Heart right ventricle (tissue), 16 donors: ENCODE results near the gene SLC22A3. TPM values are rescaled to one million over a fixed set of nuclear protein-coding genes. Genes with fewer than 3 reads are reported as not detected.
A peak's percentile ranks its signal among the peaks of the same experiment; 100 is the strongest.

Experiments
- ATAC-seq, 8 donors: fragments of 200-7000 bp; cut with Tn5 transposase; one replicate each; pipeline ENCODE4 v1.9.1; 2020; ENCODE audit warnings: mild to moderate bottlenecking in 8 of 8, moderate library complexity in 8 of 8, moderate number of reproducible peaks in 1 of 8
- DNase-seq, 2 donors: peaks; one replicate each; pipeline ENCODE4 v3.0.0-alpha.2; 2020
- H3K27ac ChIP-seq, 10 donors: fragments of 200-600 bp; sonication (generic) in 2 of 10; one replicate each; pipeline versions ENCODE4 v1.5.0 to v1.8.0; 2020 to 2022; ENCODE audit warnings: mild to moderate bottlenecking in 3 of 10
- H3K27me3 ChIP-seq, 7 donors: fragments of 200-600 bp; one replicate each; pipeline ENCODE4 v1.8.0; 2021 to 2022; ENCODE audit warnings: mild to moderate bottlenecking in 2 of 7
- H3K36me3 ChIP-seq, 9 donors: fragments of 200-600 bp; sonication (generic) in 1 of 9; one replicate each; pipeline versions ENCODE4 v1.5.0 to v1.8.0; 2020 to 2022; ENCODE audit warnings: mild to moderate bottlenecking in 2 of 9
- H3K4me1 ChIP-seq, 9 donors: fragments of 200-600 bp; sonication (generic) in 1 of 9; one replicate each; pipeline versions ENCODE4 v1.5.0 to v1.8.0; 2020 to 2022; ENCODE audit warnings: mild to moderate bottlenecking in 4 of 9
- H3K4me3 ChIP-seq, 10 donors: fragments of 200-600 bp; sonication (generic) in 2 of 10; one replicate each; pipeline versions ENCODE4 v1.5.0 to v1.8.0; 2020 to 2022; ENCODE audit warnings: mild to moderate bottlenecking in 7 of 10, moderate library complexity in 2 of 10
- H3K9me3 ChIP-seq, 11 donors: fragments of 200-600 bp in 10 of 11; sonication (generic) in 2 of 11; one replicate each; pipeline versions ENCODE4 v1.5.0 to v1.8.0; 2013 to 2022; ENCODE audit warnings: mild to moderate bottlenecking in 2 of 11, control low read depth in 1 of 11, moderate library complexity in 1 of 11
- WGBS, 2 donors: extraction: QIAGEN DNeasy Blood & Tissue Kit; methylation state at CpG; one replicate each; pipeline ENCODE4 v1.1.7; 2013; ENCODE audit warnings: inconsistent platforms in 1 of 2; 5-methylcytosine and 5-hydroxymethylcytosine counted together
- intact Hi-C, 10 donors: fragments of 100-400 bp; cut with DNase I; formaldehyde crosslinking; loops; one replicate each; pipeline versions ENCODE4 v1.11.1 to v1.14.2; 2022
- polyA plus RNA-seq, 2 donors: library from polyadenylated mRNA; stranded (reverse); fragments of 200-250 nt; gene quantifications; one replicate each; pipeline ENCODE4 v1.2.3, GENCODE V29; 2013
- total RNA-seq, 10 donors: library from RNA; stranded (reverse); fragmentation: NEBNext Ultra II Directional in 3 of 10; extraction: Animal tissue kit (Norgen Biotek cat#: 25700) in 3 of 10; gene quantifications; one replicate each; pipeline versions ENCODE4 v1.2.1 to v1.2.4, GENCODE V29; 2021 to 2023
- TF ChIP-seq, protein P1 (sequence below), 9 donors: fragments of 200-600 bp; sonication (generic) in 2 of 9; IDR thresholded peaks; one replicate each; pipeline versions ENCODE4 v1.5.0 to v1.8.0; 2021 to 2022; ENCODE audit warnings: antibody characterized with exemption in 9 of 9, mild to moderate bottlenecking in 5 of 9, moderate library complexity in 1 of 9
- donor health status: Arrhythmogenic right ventricular cardiomyopathy.
- donor health status: ischemic (EF 13 %, LVEDD 7.1; RV severe dilation, severe dysfunction).
- donor health status: healthy with polysubstance abuse.
- donor health status: DM: no; HTN: yes; CAD: no.
- donor health status: DM: no; HTN: no; CAD: no.
- donor health status: ischemic (EF 25% LVEDD 6.9; RV normal size, moderate dysfunction).
- donor health status: ischemic (EF 25% LVEDD 5.7; RV mildly dilated, moderate dysfunction).
- donor health status: healthy.
- donor health status: DM: yes; HTN: yes; CAD: no.
- donor health status: Ischemic cardiomyopathy.
- donor health status: ischemic (EF 35%, LVEDD 5.7; RV mildly dilated, moderate dysfunction).
- donor health status: nonischemic (EF 11% LVEDD 7.7; RV severe dilation, severe dysfunction).
- donor health status: DM: yes; HTN: yes; CAD: no.
- donor health status: PGD.
- donor health status: ischemic (EF 29% LVEDD 5.4; RV normal size, mild dysfunction).
- donor health status: nonischemic (EF 23%, LVEDD 6.1; RV moderate dilation, normal function).

SLC22A3 gene
- total and polyA plus RNA-seq, 12 donors = 0.26 to 2.0 (median 0.71) TPM

DNA sequence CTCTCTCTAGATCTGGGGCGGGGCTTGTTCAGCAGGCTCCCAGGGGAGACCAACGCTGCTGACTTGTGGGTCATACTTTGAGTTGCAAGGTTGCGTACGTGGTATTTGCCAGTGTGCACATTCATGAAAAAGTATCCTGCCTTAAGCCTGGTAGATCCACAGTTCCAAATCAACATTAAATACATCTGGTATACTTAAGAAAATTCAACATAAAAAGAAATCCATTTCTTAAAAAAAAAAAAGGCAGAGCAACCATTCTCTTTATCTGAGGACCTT, 81.4 kb downstream of the SLC22A3 start:
- intact Hi-C loops = no loop called here
- Histone ChIP-seq H3K27ac (peak overlapping the region in 2 of 10 donors; percentile 4 to 9), H3K36me3 (no peaks in the 10 kb centered on the region), H3K4me3 (no peak overlapping the region), H3K9me3 (no peaks in the 10 kb centered on the region), H3K27me3 (peaks cover 0 to 6% (median 0%) of the 10 kb centered on the region in 7 donors), H3K4me1 (peaks cover 0 to 48% (median 33%) of the 10 kb centered on the region in 9 donors)
- TF ChIP-seq, protein P1, sequence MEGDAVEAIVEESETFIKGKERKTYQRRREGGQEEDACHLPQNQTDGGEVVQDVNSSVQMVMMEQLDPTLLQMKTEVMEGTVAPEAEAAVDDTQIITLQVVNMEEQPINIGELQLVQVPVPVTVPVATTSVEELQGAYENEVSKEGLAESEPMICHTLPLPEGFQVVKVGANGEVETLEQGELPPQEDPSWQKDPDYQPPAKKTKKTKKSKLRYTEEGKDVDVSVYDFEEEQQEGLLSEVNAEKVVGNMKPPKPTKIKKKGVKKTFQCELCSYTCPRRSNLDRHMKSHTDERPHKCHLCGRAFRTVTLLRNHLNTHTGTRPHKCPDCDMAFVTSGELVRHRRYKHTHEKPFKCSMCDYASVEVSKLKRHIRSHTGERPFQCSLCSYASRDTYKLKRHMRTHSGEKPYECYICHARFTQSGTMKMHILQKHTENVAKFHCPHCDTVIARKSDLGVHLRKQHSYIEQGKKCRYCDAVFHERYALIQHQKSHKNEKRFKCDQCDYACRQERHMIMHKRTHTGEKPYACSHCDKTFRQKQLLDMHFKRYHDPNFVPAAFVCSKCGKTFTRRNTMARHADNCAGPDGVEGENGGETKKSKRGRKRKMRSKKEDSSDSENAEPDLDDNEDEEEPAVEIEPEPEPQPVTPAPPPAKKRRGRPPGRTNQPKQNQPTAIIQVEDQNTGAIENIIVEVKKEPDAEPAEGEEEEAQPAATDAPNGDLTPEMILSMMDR (IDR thresholded peaks at IDR 0.05) = no peak
- no peak for ATAC-seq
- 48 to 60% methylated on average over 4 of the region's 4 CpGs for WGBS, 2 donors
- DNase-seq = no peak

DNA sequence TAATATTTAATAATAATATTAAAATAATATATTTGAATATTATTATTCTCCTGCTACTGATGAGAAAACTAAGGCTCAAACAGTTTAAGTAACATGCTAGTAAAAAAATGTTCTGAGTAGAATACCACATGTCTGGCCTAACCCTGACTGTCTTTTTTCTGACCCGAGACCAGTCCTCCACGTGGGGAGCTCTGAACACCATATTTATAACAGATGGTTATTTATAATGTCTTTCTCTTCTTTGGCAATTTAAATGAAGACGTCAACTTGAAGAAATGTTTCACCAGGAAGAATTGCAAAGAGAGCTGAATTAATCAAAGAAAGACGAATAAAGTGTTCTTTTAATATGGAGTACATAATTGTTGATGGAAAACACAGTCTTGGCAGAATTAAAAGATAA, 82.0 kb downstream of the SLC22A3 start:
- intact Hi-C loops = loop anchor here in 1 of 10 donors (10.0 kb wide), 1 partner anchor 205 kb away; no protein-coding TSS in a partner anchor
- Histone ChIP-seq H3K9me3 (no peaks in the 10 kb centered on the region), H3K4me1 (peaks cover 0 to 48% (median 33%) of the 10 kb centered on the region in 9 donors), H3K27me3 (peaks cover 0 to 6% (median 0%) of the 10 kb centered on the region in 7 donors), H3K27ac (peak overlapping the region in 8 of 10 donors; percentile 37 to 74 (median 54)), H3K4me3 (no peak overlapping the region), H3K36me3 (no peaks in the 10 kb centered on the region)
- ATAC-seq (peak in 7 of 8 donors; percentile 30 to 75 (median 58)), DNase-seq (no peak)
- 49 to 73% methylated on average over 4 of the region's 4 CpGs for WGBS, 2 donors
- TF ChIP-seq, protein P1 (IDR thresholded peaks at IDR 0.05) = no peak

DNA sequence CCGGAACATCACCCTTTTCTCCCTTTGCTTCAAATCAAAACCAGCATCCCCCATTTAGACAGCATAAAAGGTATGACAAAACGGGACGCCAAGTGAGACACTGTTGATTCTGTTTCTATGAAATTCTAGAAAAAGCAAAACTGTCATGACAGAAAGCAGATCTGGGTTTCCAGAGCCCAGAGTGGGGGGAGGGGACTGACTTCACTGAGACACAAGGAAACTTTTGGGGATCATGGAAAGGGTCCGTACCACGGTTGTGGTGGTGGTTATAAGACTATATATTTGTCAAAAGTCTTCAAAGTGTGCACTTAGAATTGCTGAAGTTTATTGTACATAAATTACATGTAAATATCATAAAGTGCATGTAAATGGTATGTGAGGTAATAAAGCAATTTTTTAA, 82.6 kb downstream of the SLC22A3 start:
- WGBS, 2 donors = 51 to 73% methylated on average over 5 of the region's 5 CpGs
- DNase-seq (peak in 1 of 2 donors; percentile 37), ATAC-seq (peak in 2 of 8 donors; percentile 28 to 34)
- Histone ChIP-seq H3K9me3 (no peaks in the 10 kb centered on the region), H3K4me3 (no peak overlapping the region), H3K36me3 (no peaks in the 10 kb centered on the region), H3K27me3 (peaks cover 0 to 7% (median 0%) of the 10 kb centered on the region in 7 donors), H3K27ac (peak overlapping the region in 9 of 10 donors; percentile 37 to 74 (median 56)), H3K4me1 (peaks cover 0 to 48% (median 33%) of the 10 kb centered on the region in 9 donors)
- intact Hi-C loops = loop anchor here in 1 of 10 donors (10.0 kb wide), 1 partner anchor 206 kb away; no protein-coding TSS in a partner anchor
- TF ChIP-seq, protein P1 (IDR thresholded peaks at IDR 0.05) = no peak

DNA sequence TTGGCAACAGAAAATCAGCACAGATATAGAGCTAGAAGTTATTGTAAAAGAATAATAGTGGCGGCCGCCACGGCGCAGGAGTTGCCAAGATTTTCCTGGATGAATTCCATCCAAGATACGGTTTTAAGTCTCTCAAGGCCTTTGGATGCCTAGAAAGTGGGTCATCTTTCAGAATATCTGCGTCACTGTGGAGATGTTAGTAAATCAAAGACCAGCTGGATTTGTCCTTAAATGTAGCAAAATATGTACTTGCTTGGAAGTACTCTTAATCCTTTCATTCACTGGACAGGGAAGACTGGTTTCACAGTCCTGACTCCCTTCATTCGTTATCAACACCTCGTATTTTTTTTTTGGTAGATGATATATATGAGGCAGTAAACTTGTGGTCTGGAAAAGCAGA, 83.0 kb downstream of the SLC22A3 start:
- Histone ChIP-seq H3K4me3 (no peak overlapping the region), H3K36me3 (no peaks in the 10 kb centered on the region), H3K9me3 (no peaks in the 10 kb centered on the region), H3K4me1 (peaks cover 0 to 48% (median 33%) of the 10 kb centered on the region in 9 donors), H3K27ac (peak overlapping the region in 8 of 10 donors; percentile 15 to 75 (median 64)), H3K27me3 (peaks cover 0 to 12% (median 0%) of the 10 kb centered on the region in 7 donors)
- DNase-seq (peak; percentile 53 to 60), ATAC-seq (peak; percentile 61 to 89 (median 80))
- whole genome bisulfite sequencing, 2 donors = 22 to 55% methylated on average over 8 of the region's 8 CpGs
- TF ChIP-seq, protein P1 (IDR thresholded peaks at IDR 0.05) = no peak
- intact Hi-C loops = loop anchor here in 1 of 10 donors (10.0 kb wide), 1 partner anchor 206 kb away; no protein-coding TSS in a partner anchor
